Measurements from ENCODE around the gene NEDD1. TPM values are rescaled to one million over a fixed set of nuclear protein-coding genes. Genes with fewer than 3 reads are reported as not detected.

The NEDD1 gene
- total RNA-seq, 1 donor from 2014 or later: 13.7 TPM

- intact Hi-C loops (cut with DNase I): loop anchor here (5.0 to 10.0 kb wide), 2 partner anchors 315 to 413 kb away; no protein-coding TSS in a partner anchor
- ATAC-seq (no peak), DNase-seq (ENCODE audit: missing footprints) (no peak)
Observed at GRCh38 chr12:96989916-96990315, 82.9 kb downstream of the NEDD1 start.

GRCh38 chr12:96994900-96995299 is 87.8 kb downstream of the NEDD1 start:
- DNase-seq (ENCODE audit: missing footprints) (no peak), ATAC-seq (no peak)
- intact Hi-C loops (cut with DNase I): no loop called here

- DNase-seq (ENCODE audit: missing footprints): no peak
- no peak for ATAC-seq
- intact Hi-C loops (cut with DNase I): no loop called here
Observed at GRCh38 chr12:96995861-96996260, 88.8 kb downstream of the NEDD1 start.

GRCh38 chr12:96997797-96998484 is 90.9 kb downstream of the NEDD1 start:
- no peak for DNase-seq (ENCODE audit: missing footprints)
- ATAC-seq: no peak
- intact Hi-C loops (cut with DNase I): no loop called here

GRCh38 chr12:97003276-97003675 is 96.2 kb downstream of the NEDD1 start:
- intact Hi-C loops (cut with DNase I): no loop called here
- ATAC-seq (no peak), DNase-seq (ENCODE audit: missing footprints) (no peak)

Data from Right ventricle myocardium inferior (tissue), 1 donor.